HCT116 (cell line): ENCODE data around the gene PRKAG1. TPM values are rescaled to one million over a fixed set of nuclear protein-coding genes. Genes with fewer than 3 reads are reported as not detected.

ENCODE experiments used
- ATAC-seq: fragments of 200-7000 bp; cut with Tn5 transposase; 2 replicates; pipeline ENCODE4 v1.9.1; 2020; ENCODE audit warnings: mild to moderate bottlenecking, moderate library complexity
- BruUV-seq: library from RNA; stranded (reverse); fragments of 400-500 nt; replicated peaks from 2 replicates; lab custom pipeline; 2021; lab: Mats Ljungman, UMichigan
- CTCF ChIA-PET: fragments of 300-600 bp; sonication (Branson Sonifier 250); formaldehyde crosslinking; loops from one replicate; lab custom pipeline; 2021; ENCODE audit warnings: antibody characterized with exemption; lab: Charles Lee
- POLR2A ChIA-PET: fragments of 300-600, 350-600 bp; sonication (Branson Sonifier 250); formaldehyde crosslinking; loops from one replicate; lab custom pipeline; 2021; ENCODE audit warnings: antibody characterized with exemption; lab: Charles Lee
- RAD21 ChIA-PET, 2 experiments: fragments of 300-600 bp; sonication (Branson Sonifier 250); formaldehyde crosslinking; loops; one replicate each; lab custom pipeline; 2023; ENCODE audit warnings: low total read pairs in 2 of 2; ENCODE audit not compliant: uncharacterized antibody in 2 of 2, unreplicated experiment in 2 of 2, low non-redundant PET in 1 of 2; lab: Charles Lee
- DNase-seq: peaks from one replicate; pipeline ENCODE4 v3.0.0-alpha.2; 2010; ENCODE audit warnings: low read depth, low spot score
- H2AFZ ChIP-seq: fragments of 200-600 bp; shearing (Covaris generic), sonication (generic); 2 replicates; pipeline ENCODE4 v1.6.1; 2017; ENCODE audit warnings: low read depth, mixed run types, mixed read lengths, antibody characterized with exemption, low read length; ENCODE audit not compliant: poor library complexity, severe bottlenecking
- H3K27ac ChIP-seq: 2 replicates; pipeline ENCODE4 v1.5.1; 2012; ENCODE audit warnings: low read depth, low read length
- H3K27me3 ChIP-seq: fragments of 200-600 bp; sonication (generic); 2 replicates; pipeline ENCODE4 v1.6.1; 2016; ENCODE audit warnings: mixed run types, low read length, mixed read lengths; ENCODE audit not compliant: insufficient read depth
- H3K36me3 ChIP-seq, 2 experiments: fragments of 200-500 bp in 1 of 2; fragments of 200-600 bp in 1 of 2; sonication (Bioruptor generic) in 1 of 2; sonication (generic) in 1 of 2; 2 replicates each; pipeline versions ENCODE4 v1.5.1 to v1.6.1; 2014 to 2016; ENCODE audit warnings: low read length in 2 of 2, inconsistent platforms in 1 of 2, mixed read lengths in 1 of 2, mixed run types in 1 of 2; ENCODE audit not compliant: insufficient read depth in 2 of 2, control insufficient read depth in 1 of 2
- H3K4me1 ChIP-seq, 2 experiments: fragments of 200-600 bp in 1 of 2; sonication (generic) in 1 of 2; 2 replicates each; pipeline versions ENCODE4 v1.5.1 to v1.6.1; 2012 to 2017; ENCODE audit warnings: low read length in 2 of 2, inconsistent platforms in 1 of 2, mild to moderate bottlenecking in 1 of 2, mixed read lengths in 1 of 2, mixed run types in 1 of 2, moderate library complexity in 1 of 2; ENCODE audit not compliant: insufficient read depth in 2 of 2, control insufficient read depth in 1 of 2
- H3K4me2 ChIP-seq: fragments of 200-600 bp; sonication (generic); 2 replicates; pipeline ENCODE4 v1.6.1; 2017; ENCODE audit warnings: mixed run types, low read length, mixed read lengths
- H3K4me3 ChIP-seq, 2 experiments: fragments of 200-600 bp in 1 of 2; sonication (generic) in 1 of 2; replicated peaks in 1 of 2; 2 replicates each; pipeline ENCODE4 v1.5.1; 2011 to 2016; ENCODE audit warnings: low read length in 2 of 2, control low read depth in 1 of 2, low read depth in 1 of 2, mild to moderate bottlenecking in 1 of 2, mixed read lengths in 1 of 2, mixed run types in 1 of 2
- H3K79me2 ChIP-seq: fragments of 200-600 bp; sonication (generic); 2 replicates; pipeline ENCODE4 v1.6.1; 2017; ENCODE audit warnings: mild to moderate bottlenecking, mixed run types, low read length, moderate library complexity, mixed read lengths; ENCODE audit not compliant: insufficient read depth
- H3K9ac ChIP-seq: fragments of 200-600 bp; sonication (generic); 2 replicates; pipeline ENCODE4 v1.6.1; 2016; ENCODE audit warnings: low read length, mixed read lengths
- H3K9me2 ChIP-seq: fragments of 200-600 bp; sonication (generic), shearing (Covaris generic); 2 replicates; pipeline ENCODE4 v1.6.1; 2017; ENCODE audit warnings: mixed run types, mild to moderate bottlenecking, moderate library complexity; ENCODE audit not compliant: insufficient read depth
- H3K9me3 ChIP-seq, 2 experiments: fragments of 200-500 bp in 1 of 2; fragments of 200-600 bp in 1 of 2; sonication (Bioruptor generic) in 1 of 2; sonication (generic) in 1 of 2; 2 replicates each; pipeline ENCODE4 v1.6.1; 2014 to 2017; ENCODE audit warnings: low read length in 2 of 2, mixed read lengths in 2 of 2, inconsistent platforms in 1 of 2, low read depth in 1 of 2, mild to moderate bottlenecking in 1 of 2, mixed run types in 1 of 2, moderate library complexity in 1 of 2; ENCODE audit not compliant: control insufficient read depth in 1 of 2, insufficient read depth in 1 of 2
- H4K20me1 ChIP-seq: fragments of 200-600 bp; sonication (generic), shearing (Covaris generic); 2 replicates; pipeline ENCODE4 v1.6.1; 2017; ENCODE audit warnings: mixed run types, mild to moderate bottlenecking, moderate library complexity; ENCODE audit not compliant: insufficient read depth
- CBX3 ChIP-seq: IDR thresholded peaks from 2 replicates; pipeline ENCODE4 v1.6.1; 2012; ENCODE audit warnings: low read depth
- CEBPB ChIP-seq: IDR thresholded peaks from 2 replicates; pipeline ENCODE4 v1.6.1; 2012; ENCODE audit warnings: low read depth
- CTCF ChIP-seq, 3 experiments: fragments of 200-600 bp in 1 of 3; sonication (generic) in 1 of 3; IDR thresholded peaks in 2 of 3; conservative IDR thresholded peaks in 1 of 3; 2 replicates each; pipeline ENCODE4 v1.5.1; 2012 to 2017; ENCODE audit warnings: low read depth in 2 of 3, low read length in 2 of 3, antibody characterized with exemption in 1 of 3, borderline replicate concordance in 1 of 3, control low read depth in 1 of 3, mild to moderate bottlenecking in 1 of 3, mixed read lengths in 1 of 3, mixed run types in 1 of 3, moderate library complexity in 1 of 3; ENCODE audit not compliant: insufficient read depth in 1 of 3
- EGR1 ChIP-seq: IDR thresholded peaks from 2 replicates; pipeline ENCODE4 v1.6.1; 2012; ENCODE audit warnings: low read depth
- ELF1 ChIP-seq: IDR thresholded peaks from 2 replicates; pipeline ENCODE4 v1.6.1; 2012; ENCODE audit warnings: low read depth, borderline replicate concordance
- FOSL1 ChIP-seq: IDR thresholded peaks from 2 replicates; pipeline ENCODE4 v1.6.1; 2012; ENCODE audit warnings: low read depth
- POLR2AphosphoS5 ChIP-seq: IDR thresholded peaks from 2 replicates; pipeline ENCODE4 v1.6.1; 2011; ENCODE audit warnings: mild to moderate bottlenecking, low read depth, low read length, moderate library complexity
- REST ChIP-seq: IDR thresholded peaks from 2 replicates; pipeline ENCODE4 v1.6.1; 2012; ENCODE audit warnings: low read depth
- SRF ChIP-seq: IDR thresholded peaks from 2 replicates; pipeline ENCODE4 v1.6.1; 2012; ENCODE audit warnings: low read depth
- TCF7L2 ChIP-seq: IDR thresholded peaks from 2 replicates; pipeline ENCODE4 v1.7.0; 2011; ENCODE audit warnings: borderline replicate concordance, inconsistent platforms; ENCODE audit not compliant: insufficient read depth, insufficient read length; ENCODE audit errors: extremely low read depth
- YY1 ChIP-seq: IDR thresholded peaks from 2 replicates; pipeline ENCODE4 v1.6.1; 2011; ENCODE audit warnings: low read length, low read depth, moderate library complexity, mild to moderate bottlenecking; ENCODE audit not compliant: insufficient replicate concordance; ENCODE audit errors: extremely low read depth
- ZFX ChIP-seq: fragments of 450-650 bp; IDR thresholded peaks from 2 replicates; pipeline ENCODE4 v1.6.1; 2017
- ZNF274 ChIP-seq: fragments of 200-500 bp; sonication (Bioruptor generic); IDR thresholded peaks from 2 replicates; pipeline ENCODE4 v1.6.1; 2014; ENCODE audit warnings: mild to moderate bottlenecking, low read depth, low read length, inconsistent platforms
- intact Hi-C: fragments of 100-400 bp; cut with micrococcal nuclease; formaldehyde crosslinking; loops from 2 replicates; pipeline ENCODE4 v1.10.0; 2022
- total RNA-seq: library from RNA; stranded (reverse); gene quantifications from one replicate; pipeline ENCODE4 v1.2.1, GENCODE V29; 2021; ENCODE audit not compliant: unreplicated experiment
- TF ChIP-seq, protein P1 (sequence below): IDR thresholded peaks from 2 replicates; pipeline ENCODE4 v1.6.1; 2011; ENCODE audit warnings: mild to moderate bottlenecking, low read length, moderate library complexity; ENCODE audit not compliant: insufficient replicate concordance; ENCODE audit errors: extremely low read depth
- TF ChIP-seq, protein P2 (sequence below): IDR thresholded peaks from 2 replicates; pipeline ENCODE4 v1.6.1; 2012
- TF ChIP-seq, protein P3 (sequence below): IDR thresholded peaks from 2 replicates; pipeline ENCODE4 v1.6.1; 2012

PRKAG1 gene
- total RNA-seq, 1 experiment from 2014 or later = 64.6 TPM

GRCh38 chr12:48952691-48953090, 65.9 kb downstream of the PRKAG1 start:
- Histone ChIP-seq H3K9ac (no peak overlapping the region), H3K27me3 (no peaks in the 10 kb centered on the region), H4K20me1 (peaks cover 13% of the 10 kb centered on the region; the same call in 1 of the 2 replicates), H3K36me3 (peaks cover 16 to 32% of the 10 kb centered on the region in 2 experiments), H3K4me2 (no peak overlapping the region), H2AFZ (no peak overlapping the region), H3K79me2 (peaks cover 87% of the 10 kb centered on the region), H3K4me1 (peaks cover 0 to 10% of the 10 kb centered on the region in 2 experiments; a peak in 3 of 4 replicates), H3K9me2 (no peaks in the 10 kb centered on the region), H3K27ac (no peak overlapping the region), H3K4me3 (no peak overlapping the region), H3K9me3 (no peaks in the 10 kb centered on the region)
- POLR2A ChIA-PET = no interaction called here
- ATAC-seq (no peak), DNase-seq (no peak)
- RAD21 ChIA-PET = no interaction called here
- intact Hi-C loops = no loop called here
- TF ChIP-seq ZNF274 (no peak), ZFX (no peak), POLR2AphosphoS5 (no peak), EGR1 (no peak), REST (no peak), YY1 (no peak), ELF1 (no peak), CEBPB (no peak), SRF (no peak), FOSL1 (no peak), CBX3 (no peak), TCF7L2 (no peak), CTCF (IDR thresholded peaks at IDR 0.05 in 2 of 3, conservative IDR thresholded peaks at IDR 0.05 in 1 of 3; ENCODE audit: borderline replicate concordance in 1 of 3, insufficient read depth in 1 of 3, low read depth in 2 of 3, low read length in 2 of 3) (no peak)
- TF ChIP-seq, protein P1, sequence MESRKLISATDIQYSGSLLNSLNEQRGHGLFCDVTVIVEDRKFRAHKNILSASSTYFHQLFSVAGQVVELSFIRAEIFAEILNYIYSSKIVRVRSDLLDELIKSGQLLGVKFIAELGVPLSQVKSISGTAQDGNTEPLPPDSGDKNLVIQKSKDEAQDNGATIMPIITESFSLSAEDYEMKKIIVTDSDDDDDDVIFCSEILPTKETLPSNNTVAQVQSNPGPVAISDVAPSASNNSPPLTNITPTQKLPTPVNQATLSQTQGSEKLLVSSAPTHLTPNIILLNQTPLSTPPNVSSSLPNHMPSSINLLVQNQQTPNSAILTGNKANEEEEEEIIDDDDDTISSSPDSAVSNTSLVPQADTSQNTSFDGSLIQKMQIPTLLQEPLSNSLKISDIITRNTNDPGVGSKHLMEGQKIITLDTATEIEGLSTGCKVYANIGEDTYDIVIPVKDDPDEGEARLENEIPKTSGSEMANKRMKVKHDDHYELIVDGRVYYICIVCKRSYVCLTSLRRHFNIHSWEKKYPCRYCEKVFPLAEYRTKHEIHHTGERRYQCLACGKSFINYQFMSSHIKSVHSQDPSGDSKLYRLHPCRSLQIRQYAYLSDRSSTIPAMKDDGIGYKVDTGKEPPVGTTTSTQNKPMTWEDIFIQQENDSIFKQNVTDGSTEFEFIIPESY = no peak
- TF ChIP-seq, protein P2, sequence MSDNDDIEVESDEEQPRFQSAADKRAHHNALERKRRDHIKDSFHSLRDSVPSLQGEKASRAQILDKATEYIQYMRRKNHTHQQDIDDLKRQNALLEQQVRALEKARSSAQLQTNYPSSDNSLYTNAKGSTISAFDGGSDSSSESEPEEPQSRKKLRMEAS = no peak
- TF ChIP-seq, protein P3, sequence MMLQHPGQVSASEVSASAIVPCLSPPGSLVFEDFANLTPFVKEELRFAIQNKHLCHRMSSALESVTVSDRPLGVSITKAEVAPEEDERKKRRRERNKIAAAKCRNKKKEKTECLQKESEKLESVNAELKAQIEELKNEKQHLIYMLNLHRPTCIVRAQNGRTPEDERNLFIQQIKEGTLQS = no peak
- CTCF ChIA-PET = interaction anchor here (1.5 to 1.9 kb wide), 2 partner anchors 62 to 99 kb away, joined by 3 to 4 read pairs; no protein-coding TSS in a partner anchor
- no TSS peak for BruUV-seq
